HUES6 (cell line): ENCODE results near the gene BANP.
"Not testable (repeated sequence)": the region's sequence is repeated elsewhere in the genome, so short reads cannot be mapped to it uniquely, and the experiment has no call there.

Source experiments
- H3K27ac ChIP-seq: 2 replicates; pipeline ENCODE4 v1.7.0; 2013; ENCODE audit warnings: low read depth, mild to moderate bottlenecking, low read length, inconsistent platforms
- H3K27me3 ChIP-seq: 2 replicates; pipeline ENCODE4 v1.6.1; 2013; ENCODE audit warnings: low read length; ENCODE audit not compliant: control insufficient read depth, insufficient read depth
- H3K36me3 ChIP-seq: 2 replicates; pipeline ENCODE4 v1.6.1; 2013; ENCODE audit warnings: low read length; ENCODE audit not compliant: control insufficient read depth, insufficient read depth
- H3K4me1 ChIP-seq: 2 replicates; pipeline ENCODE4 v1.6.1; 2013; ENCODE audit warnings: low read length; ENCODE audit not compliant: control insufficient read depth, insufficient read depth
- H3K4me3 ChIP-seq: 2 replicates; pipeline ENCODE4 v1.5.1; 2013; ENCODE audit warnings: low read depth, low read length
- H3K9ac ChIP-seq: one replicate; pipeline ENCODE4 v1.6.1; 2013; ENCODE audit warnings: mild to moderate bottlenecking, low read length
- H3K9me3 ChIP-seq: 2 replicates; pipeline ENCODE4 v1.6.1; 2013; ENCODE audit warnings: low read depth, low read length; ENCODE audit not compliant: control insufficient read depth, insufficient read depth

Gene BANP

DNA sequence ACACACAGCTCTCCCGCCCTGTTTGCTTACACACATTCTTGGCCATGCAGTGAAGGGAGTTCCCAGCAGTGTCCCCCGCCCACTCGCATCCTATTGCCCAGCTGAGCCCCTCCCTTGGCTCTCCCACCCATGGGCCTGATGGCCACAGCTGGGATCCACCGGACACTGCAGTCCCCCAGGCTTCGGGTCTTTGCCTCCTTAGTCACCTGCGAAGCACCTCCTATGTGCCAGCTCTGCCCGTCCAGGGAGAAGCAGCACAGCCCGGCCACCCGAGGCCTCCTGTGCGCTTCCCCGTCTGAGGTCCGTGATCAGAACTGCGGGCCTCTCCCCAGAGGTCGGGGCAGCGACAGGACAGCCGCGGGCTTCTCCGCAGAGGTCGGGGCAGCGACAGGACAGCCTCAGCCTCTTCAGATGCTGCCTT lies 136.9 kb downstream of the BANP start:
- no peak overlapping the region for H3K27ac ChIP-seq
- H3K36me3 ChIP-seq = no peaks in the 10 kb centered on the region
- H3K27me3 ChIP-seq = peaks cover 5% of the 10 kb centered on the region; the same call in 1 of the 2 replicates
- H3K9ac ChIP-seq = no peak overlapping the region
- H3K9me3 ChIP-seq = no peaks in the 10 kb centered on the region
- no peak overlapping the region for H3K4me3 ChIP-seq
- peaks cover 9% of the 10 kb centered on the region; the same call in 1 of the 2 replicates for H3K4me1 ChIP-seq

DNA sequence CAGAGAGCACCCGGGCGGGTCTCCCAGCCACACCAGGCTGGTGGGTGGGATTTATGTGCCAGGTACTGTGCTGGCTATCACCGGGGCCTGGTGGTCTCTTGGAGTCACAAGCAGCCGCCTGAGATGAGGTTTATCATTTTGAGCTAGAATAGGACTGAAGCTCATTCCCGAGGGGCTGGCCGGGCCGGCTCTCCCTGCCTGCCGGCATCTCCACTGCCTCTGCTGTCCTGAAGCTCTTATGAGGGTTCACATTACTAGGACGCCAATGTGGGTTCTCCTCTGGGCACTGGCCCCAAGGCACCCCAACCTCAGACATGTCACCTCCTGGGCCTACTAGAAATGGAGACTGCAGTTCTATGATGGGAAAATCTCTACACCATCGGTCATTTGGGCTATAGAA lies 137.4 kb downstream of the BANP start:
- H3K36me3 ChIP-seq, H3K27me3 ChIP-seq, H3K4me3 ChIP-seq, H3K9me3 ChIP-seq, H3K27ac ChIP-seq, H3K4me1 ChIP-seq, H3K9ac ChIP-seq: not testable (repeated sequence)

DNA sequence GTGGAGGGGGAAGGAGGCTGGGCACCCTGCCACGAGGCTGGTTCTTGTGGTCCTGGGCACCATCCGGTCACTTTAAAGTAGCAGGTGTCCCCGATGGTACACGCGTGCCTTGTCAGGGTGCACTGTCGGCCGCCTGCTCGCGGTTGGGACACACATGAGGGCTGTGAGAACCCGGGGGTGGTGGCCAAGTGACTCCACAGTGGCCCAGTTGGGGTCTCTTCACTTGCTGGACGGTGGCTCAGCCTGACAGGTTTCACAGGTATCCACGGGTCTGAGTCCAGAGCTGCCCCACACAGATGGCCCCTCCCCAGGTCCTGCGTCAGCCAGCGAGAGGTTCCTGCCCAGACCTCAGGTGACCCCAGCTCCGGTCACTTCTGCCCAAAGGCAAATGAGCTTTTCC lies 137.8 kb downstream of the BANP start:
- H3K4me1 ChIP-seq, H3K27me3 ChIP-seq, H3K9me3 ChIP-seq, H3K27ac ChIP-seq, H3K4me3 ChIP-seq, H3K9ac ChIP-seq, H3K36me3 ChIP-seq: not testable (repeated sequence)

DNA sequence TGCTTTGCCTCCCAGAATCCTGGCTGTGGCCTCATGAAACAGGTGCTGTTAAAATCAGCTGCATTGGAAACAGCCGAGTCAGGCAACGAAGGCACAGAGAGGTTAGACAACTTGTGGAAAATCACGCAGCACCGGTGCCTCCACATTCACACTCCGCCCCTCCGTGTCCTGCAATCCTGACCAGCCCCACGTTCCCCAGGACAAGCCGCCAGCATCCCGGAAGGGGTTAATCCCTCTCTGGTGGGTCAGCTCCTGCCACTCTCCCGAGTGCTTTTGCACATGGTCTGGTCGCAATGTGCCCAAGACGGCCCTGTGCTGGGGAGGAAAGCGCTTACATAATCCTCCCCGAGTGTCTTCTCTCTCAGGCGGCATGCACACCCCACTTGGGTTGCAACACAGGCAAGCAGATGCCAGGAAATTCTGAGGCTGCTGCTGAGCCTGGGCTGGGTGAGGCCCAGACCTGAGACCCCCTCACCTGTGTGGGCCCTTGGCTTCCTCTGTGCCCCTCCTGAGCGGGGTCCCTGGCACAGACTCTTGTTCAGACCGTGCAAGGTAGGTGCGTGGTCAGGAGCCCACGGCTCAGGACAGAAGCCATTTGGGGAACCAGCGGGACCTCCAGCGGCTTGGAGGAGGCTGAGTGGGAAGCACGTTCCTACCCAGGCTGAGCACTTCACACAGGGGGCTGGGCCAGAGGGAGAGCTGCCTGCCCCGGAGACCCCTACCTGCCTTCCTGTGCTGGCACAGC lies 138.6 kb downstream of the BANP start:
- not testable (repeated sequence) for H3K9ac ChIP-seq, H3K36me3 ChIP-seq, H3K9me3 ChIP-seq, H3K4me1 ChIP-seq, H3K4me3 ChIP-seq, H3K27ac ChIP-seq, H3K27me3 ChIP-seq

DNA sequence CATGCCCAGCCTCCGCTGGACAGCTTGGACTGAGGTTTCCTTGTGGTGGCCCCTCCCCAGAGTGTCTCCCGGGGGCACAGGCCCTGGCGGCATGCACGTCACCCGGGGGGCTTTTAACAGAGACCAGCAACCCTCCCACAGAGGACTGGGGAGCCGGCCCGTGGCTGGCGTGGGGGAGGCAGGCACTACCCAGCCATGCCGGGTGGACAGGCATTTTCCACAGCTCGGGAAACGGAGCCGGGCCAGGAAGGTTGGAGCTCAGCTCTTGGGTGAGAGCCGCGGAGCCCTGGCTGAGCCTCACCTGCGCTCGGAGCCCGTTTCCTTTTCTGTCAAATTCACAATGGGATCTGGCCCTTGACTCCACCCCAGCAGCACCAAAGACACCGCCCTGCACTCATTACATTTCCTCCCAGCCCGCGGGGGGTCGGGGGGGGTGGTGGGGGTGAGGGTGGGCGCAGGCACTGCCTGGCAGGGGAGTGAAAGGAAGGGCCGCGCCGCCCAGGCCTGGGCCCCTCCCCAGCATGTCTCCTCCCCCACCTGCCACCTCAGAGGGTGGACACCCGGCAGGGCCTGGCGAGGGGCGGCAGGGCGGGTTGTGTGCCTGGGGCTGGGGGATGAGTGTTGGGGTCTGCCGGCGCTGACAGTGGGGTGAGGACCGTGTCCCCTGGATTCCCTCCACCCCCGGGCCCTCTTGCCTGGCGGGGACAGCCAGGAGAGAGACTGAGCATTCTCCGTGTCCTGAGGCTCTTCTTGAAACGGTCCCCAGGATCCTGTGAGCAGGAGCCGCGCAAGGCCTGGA lies 139.3 kb downstream of the BANP start:
- not testable (repeated sequence) for H3K27me3 ChIP-seq, H3K27ac ChIP-seq, H3K4me1 ChIP-seq, H3K9ac ChIP-seq, H3K4me3 ChIP-seq, H3K9me3 ChIP-seq, H3K36me3 ChIP-seq

DNA sequence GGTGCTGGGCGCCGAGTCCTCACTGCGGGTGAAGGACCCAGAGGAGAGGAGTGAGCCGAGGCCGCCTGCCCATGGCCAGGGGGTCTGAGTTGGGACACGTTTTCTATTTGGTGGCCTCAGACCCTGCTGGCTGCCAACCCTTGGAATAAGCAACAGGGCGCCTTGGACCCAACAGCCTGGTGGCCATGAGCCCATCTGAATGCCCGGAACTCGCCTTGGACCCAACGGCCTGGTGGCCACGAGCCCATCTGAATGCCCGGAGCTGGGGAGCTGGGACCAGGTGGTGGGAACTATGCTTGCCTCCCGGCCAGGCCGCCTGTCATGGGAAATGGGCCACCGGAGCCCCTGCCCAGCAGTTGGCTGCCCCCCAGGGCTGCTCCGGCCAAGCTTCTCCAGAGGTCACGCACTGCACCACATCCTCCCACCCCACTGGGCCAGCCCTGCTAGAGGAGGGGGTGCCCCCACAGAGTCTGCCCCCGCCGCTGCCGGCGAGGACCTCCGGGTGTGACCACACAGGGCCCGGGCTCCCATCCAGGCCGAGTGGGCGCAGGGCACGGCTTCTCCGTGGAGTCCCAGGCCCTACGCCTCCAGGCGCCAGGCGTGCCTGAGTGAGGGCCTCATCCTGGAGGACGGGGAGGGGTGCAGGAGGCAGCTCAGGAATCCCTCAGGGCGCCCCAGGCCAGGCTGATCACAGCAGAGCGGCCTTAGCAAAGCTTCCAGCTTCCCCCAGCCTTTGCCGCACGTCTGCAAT lies 140.2 kb downstream of the BANP start:
- not testable (repeated sequence) for H3K27ac ChIP-seq, H3K27me3 ChIP-seq, H3K4me1 ChIP-seq

DNA sequence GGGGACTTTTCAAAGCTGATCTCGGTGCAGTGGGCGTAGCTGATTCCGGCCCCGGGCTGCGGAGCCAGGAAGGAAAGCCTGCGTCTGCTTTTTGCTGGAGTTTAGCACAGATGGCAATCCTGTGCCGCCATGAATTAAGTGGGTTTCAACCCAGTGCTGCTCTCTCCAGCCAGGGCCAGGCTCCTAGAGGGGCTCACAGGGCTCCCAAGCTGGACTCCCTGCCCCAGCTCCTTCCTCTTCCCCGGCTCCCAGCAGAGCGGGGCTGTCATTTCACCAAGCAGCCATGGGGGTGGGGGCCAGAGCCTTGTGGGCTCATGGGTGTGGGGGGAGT lies 140.7 kb downstream of the BANP start:
- H3K27me3 ChIP-seq, H3K4me3 ChIP-seq, H3K27ac ChIP-seq, H3K36me3 ChIP-seq, H3K4me1 ChIP-seq, H3K9ac ChIP-seq: not testable (repeated sequence)
- peaks cover 12% of the 10 kb centered on the region for H3K9me3 ChIP-seq

More for the DNA sequence above, 140.2 kb downstream of the BANP start:
- H3K9me3 ChIP-seq, H3K4me3 ChIP-seq, H3K9ac ChIP-seq, H3K36me3 ChIP-seq: not testable (repeated sequence)

DNA sequence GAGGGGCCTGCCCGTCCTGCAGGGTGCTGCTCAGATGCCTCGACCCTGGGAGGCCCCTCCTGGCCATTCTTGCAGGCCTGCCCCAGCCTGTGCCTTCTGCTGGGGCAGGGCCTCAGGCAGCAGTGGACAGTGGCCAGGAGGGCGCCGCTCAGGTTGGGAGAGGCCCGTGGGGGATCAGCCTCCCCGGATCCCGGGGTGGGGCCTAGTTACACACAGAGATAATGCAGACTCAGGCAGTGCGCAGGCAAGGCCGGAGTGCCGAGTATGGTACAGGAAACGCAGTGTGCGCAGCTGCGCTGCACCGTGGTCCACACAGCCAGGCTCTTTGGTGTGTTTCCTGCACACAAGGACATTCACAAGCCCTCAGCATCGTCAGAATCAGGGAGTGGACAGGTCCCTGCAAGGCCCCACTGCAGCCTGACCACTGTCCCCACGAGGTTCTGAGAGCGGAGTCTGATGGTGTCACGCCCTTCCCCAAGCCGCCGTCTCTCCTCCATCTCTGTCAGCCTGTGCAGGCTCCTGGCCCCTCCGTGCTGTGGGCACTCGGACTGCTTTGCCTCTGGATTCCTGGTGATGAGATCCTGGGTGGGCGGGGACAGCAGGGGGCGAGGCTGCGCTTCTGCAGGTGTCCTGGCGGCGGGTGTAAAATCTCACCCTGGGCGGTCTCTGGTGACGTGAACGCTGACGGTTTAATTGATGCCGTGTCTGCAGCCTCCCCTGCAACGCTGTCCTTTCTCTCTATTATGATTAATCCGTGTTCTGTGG lies 141.7 kb downstream of the BANP start:
- H3K27me3 ChIP-seq, H3K36me3 ChIP-seq, H3K27ac ChIP-seq, H3K4me1 ChIP-seq, H3K4me3 ChIP-seq, H3K9ac ChIP-seq: not testable (repeated sequence)
- H3K9me3 ChIP-seq = peaks cover 17% of the 10 kb centered on the region

DNA sequence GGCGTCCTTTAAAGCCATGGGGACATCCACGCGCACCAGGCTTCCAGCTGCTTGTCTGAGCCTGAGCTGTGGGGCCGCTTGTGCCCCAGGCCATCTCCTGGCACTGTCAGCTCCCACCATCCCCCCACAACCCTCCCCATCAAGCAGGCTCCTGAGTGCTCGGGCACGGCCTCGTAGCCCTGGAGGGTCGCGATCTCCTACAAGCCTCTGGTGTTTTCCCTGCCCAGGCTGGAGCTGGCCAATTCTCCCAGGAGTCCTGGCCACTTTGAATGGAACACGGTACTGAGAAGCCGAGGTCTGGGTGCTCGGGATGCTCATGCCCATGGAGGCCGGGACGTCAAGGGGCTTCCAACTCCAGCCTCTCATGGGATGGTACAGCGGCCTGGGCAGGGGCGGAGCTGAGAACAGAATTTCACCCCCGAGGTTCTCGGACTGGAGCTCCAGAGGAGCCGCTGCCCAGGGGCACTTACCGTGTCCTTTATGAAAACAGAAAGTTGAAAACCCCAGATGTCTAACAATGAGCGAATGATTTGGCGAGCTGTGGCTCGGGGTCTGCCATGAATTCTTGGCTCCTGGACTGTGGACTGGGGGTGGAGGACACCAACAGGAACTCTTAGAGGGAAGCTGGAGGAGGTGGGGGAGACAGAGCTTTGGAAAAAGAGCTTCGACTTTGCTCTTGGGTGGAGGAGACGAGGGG lies 142.5 kb downstream of the BANP start:
- not testable (repeated sequence) for H3K9ac ChIP-seq, H3K27ac ChIP-seq, H3K27me3 ChIP-seq, H3K4me3 ChIP-seq, H3K4me1 ChIP-seq, H3K36me3 ChIP-seq
- peaks cover 23% of the 10 kb centered on the region for H3K9me3 ChIP-seq

DNA sequence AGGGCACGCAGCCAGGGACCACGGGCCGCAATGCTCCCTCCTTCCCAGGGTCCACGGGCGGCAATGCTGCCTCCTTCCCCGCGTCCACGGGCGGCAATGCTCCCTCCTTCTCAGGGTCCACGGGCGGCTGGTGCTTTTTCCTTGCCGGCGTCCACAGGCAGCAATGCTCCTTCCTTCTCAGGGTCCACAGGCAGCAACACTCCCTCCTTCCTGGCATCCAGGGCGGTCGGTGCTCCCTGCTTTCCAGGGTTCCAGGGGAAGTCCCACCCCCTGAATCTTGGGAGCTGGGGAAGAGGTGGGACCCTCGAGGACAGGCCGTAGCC lies 143.0 kb downstream of the BANP start:
- peaks cover 25% of the 10 kb centered on the region for H3K9me3 ChIP-seq
- not testable (repeated sequence) for H3K4me1 ChIP-seq, H3K4me3 ChIP-seq, H3K9ac ChIP-seq, H3K36me3 ChIP-seq, H3K27ac ChIP-seq, H3K27me3 ChIP-seq
